IMR-90 (cell line): Measurements from ENCODE around the gene KDM4B. TPM values are rescaled to one million over a fixed set of nuclear protein-coding genes. Genes with fewer than 3 reads are reported as not detected.

Source experiments
- ATAC-seq: fragments of 200-7000 bp; cut with Tn5 transposase; 2 replicates; pipeline ENCODE4 v1.9.1; 2020; ENCODE audit warnings: low read depth, mild to moderate bottlenecking, moderate library complexity
- BruUV-seq: library from RNA; stranded (reverse); fragments of 400-500 nt; replicated peaks from 2 replicates; lab custom pipeline; 2021; lab: Mats Ljungman, UMichigan
- CTCF ChIA-PET: fragments of 300-600 bp; formaldehyde crosslinking; extraction: SDS; loops from one replicate; lab custom pipeline; 2021; ENCODE audit warnings: antibody characterized with exemption; lab: Yijun Ruan, JAX
- POLR2A ChIA-PET: fragments of 300-600 bp; sonication (Branson Sonifier 250); formaldehyde crosslinking; loops from one replicate; lab custom pipeline; 2022; ENCODE audit warnings: antibody characterized with exemption; ENCODE audit not compliant: unreplicated experiment; lab: Charles Lee
- DNase-seq: peaks from one replicate; pipeline ENCODE4 v3.0.0; 2013
- H2AFZ ChIP-seq: replicated peaks from 2 replicates; pipeline ENCODE3; 2013; ENCODE audit warnings: low read length, mild to moderate bottlenecking; ENCODE audit not compliant: poor library complexity
- H2AK5ac ChIP-seq: 2 replicates; pipeline ENCODE4 v1.6.1; 2013; ENCODE audit warnings: low read depth, low read length, inconsistent platforms
- H2AK9ac ChIP-seq: replicated peaks from 2 replicates; pipeline ENCODE3; 2013; ENCODE audit warnings: mild to moderate bottlenecking, low read depth, low read length, moderate library complexity; ENCODE audit not compliant: poor library complexity
- H2BK120ac ChIP-seq: 2 replicates; pipeline ENCODE4 v1.6.1; 2013; ENCODE audit warnings: low read depth, low read length, inconsistent platforms
- H2BK15ac ChIP-seq: 3 replicates; pipeline ENCODE4 v1.6.1; 2013; ENCODE audit warnings: low read depth, low read length, inconsistent platforms
- H2BK20ac ChIP-seq: 2 replicates; pipeline ENCODE4 v1.6.1; 2013; ENCODE audit warnings: low read depth, mild to moderate bottlenecking, inconsistent platforms, low read length, moderate library complexity
- H2BK5ac ChIP-seq: 2 replicates; pipeline ENCODE4 v1.6.1; 2013; ENCODE audit warnings: mild to moderate bottlenecking, low read depth, low read length, inconsistent platforms; ENCODE audit not compliant: poor library complexity, severe bottlenecking
- H3K14ac ChIP-seq: replicated peaks from 2 replicates; pipeline ENCODE4 v1.6.1; 2013; ENCODE audit warnings: low read depth, low read length, inconsistent platforms
- H3K18ac ChIP-seq: 2 replicates; pipeline ENCODE4 v1.6.1; 2013; ENCODE audit warnings: low read depth, low read length, control low read depth
- H3K23ac ChIP-seq: 2 replicates; pipeline ENCODE4 v1.6.1; 2013; ENCODE audit warnings: low read depth, low read length, inconsistent platforms
- H3K27ac ChIP-seq: 2 replicates; pipeline ENCODE4 v1.5.1; 2013; ENCODE audit warnings: mild to moderate bottlenecking, control low read depth, low read length; ENCODE audit not compliant: insufficient read depth
- H3K27me3 ChIP-seq: 2 replicates; pipeline ENCODE4 v1.6.1; 2013; ENCODE audit warnings: low read length; ENCODE audit not compliant: control insufficient read depth, insufficient read depth
- H3K36me3 ChIP-seq: 2 replicates; pipeline ENCODE4 v1.6.1; 2013; ENCODE audit warnings: low read length, mixed read lengths; ENCODE audit not compliant: control insufficient read depth, insufficient read depth
- H3K4ac ChIP-seq: 2 replicates; pipeline ENCODE4 v1.6.1; 2013; ENCODE audit warnings: low read depth, low read length, inconsistent platforms
- H3K4me1 ChIP-seq: 2 replicates; pipeline ENCODE4 v1.6.1; 2013; ENCODE audit warnings: low read length, mixed read lengths; ENCODE audit not compliant: control insufficient read depth, insufficient read depth
- H3K4me2 ChIP-seq: 2 replicates; pipeline ENCODE4 v1.6.1; 2013; ENCODE audit warnings: low read depth, mild to moderate bottlenecking, control low read depth, low read length, moderate library complexity
- H3K4me3 ChIP-seq: 2 replicates; pipeline ENCODE4 v1.5.1; 2013; ENCODE audit warnings: low read depth, mild to moderate bottlenecking, control low read depth, low read length, moderate library complexity; ENCODE audit not compliant: insufficient read depth
- H3K56ac ChIP-seq: 2 replicates; pipeline ENCODE4 v1.6.1; 2013; ENCODE audit warnings: low read length, inconsistent platforms; ENCODE audit not compliant: insufficient read depth; ENCODE audit errors: extremely low read depth
- H3K79me1 ChIP-seq, 2 experiments: 2 replicates each; pipeline ENCODE4 v1.6.1; 2013; ENCODE audit warnings: low read length in 2 of 2, inconsistent platforms in 1 of 2, low read depth in 1 of 2
- H3K9ac ChIP-seq: 2 replicates; pipeline ENCODE4 v1.6.1; 2013; ENCODE audit warnings: low read depth, low read length, control low read depth
- H3K9me1 ChIP-seq: 2 replicates; pipeline ENCODE4 v1.6.1; 2013; ENCODE audit warnings: low read length, inconsistent platforms; ENCODE audit not compliant: insufficient read depth
- H3K9me3 ChIP-seq: 2 replicates; pipeline ENCODE4 v1.6.1; 2013; ENCODE audit warnings: low read length; ENCODE audit not compliant: control insufficient read depth, insufficient read depth
- H4K20me1 ChIP-seq: 2 replicates; pipeline ENCODE4 v1.6.1; 2013; ENCODE audit warnings: low read length, inconsistent platforms; ENCODE audit not compliant: insufficient read depth
- H4K5ac ChIP-seq: 2 replicates; pipeline ENCODE4 v1.6.1; 2013; ENCODE audit warnings: mild to moderate bottlenecking, low read depth, low read length, control low read depth
- H4K8ac ChIP-seq, 2 experiments: 2 replicates each; pipeline ENCODE4 v1.6.1; 2013; ENCODE audit warnings: low read depth in 2 of 2, low read length in 2 of 2, control low read depth in 1 of 2, inconsistent platforms in 1 of 2
- H4K91ac ChIP-seq: 2 replicates; pipeline ENCODE4 v1.6.1; 2013; ENCODE audit warnings: low read depth, low read length, inconsistent platforms; ENCODE audit not compliant: insufficient read depth
- CEBPB ChIP-seq: IDR thresholded peaks from 2 replicates; pipeline ENCODE4 v1.6.1; 2012; ENCODE audit warnings: low read depth, low read length, improper control_type of control experiment
- FOS ChIP-seq: fragments of 150-350 bp; IDR thresholded peaks from 2 replicates; pipeline ENCODE4 v1.6.1; 2016; ENCODE audit warnings: low read depth, low read length
- SMC3 ChIP-seq: fragments of 150-350 bp; IDR thresholded peaks from 2 replicates; pipeline ENCODE4 v1.6.1; 2016; ENCODE audit warnings: low read depth, mild to moderate bottlenecking, antibody characterized with exemption, low read length, moderate library complexity
- WGBS, 2 experiments: methylation state at CpG; one replicate each; pipeline versions ENCODE4 v1.1.5 to v1.1.7; 2013; ENCODE audit warnings: missing lambda C conversion rate in 2 of 2; ENCODE audit not compliant: insufficient read length in 1 of 2; ENCODE audit errors: extremely low coverage in 2 of 2; 5-methylcytosine and 5-hydroxymethylcytosine counted together
- dilution Hi-C: fragments of 300-500 bp; cut with HindIII; formaldehyde crosslinking; loops from one replicate; pipeline ENCODE4 v1.14.3; 2018; ENCODE audit warnings: low sequenced_read_pairs; ENCODE audit not compliant: unreplicated experiment
- in situ Hi-C: fragments of 300-500 bp; cut with MboI; formaldehyde crosslinking; loops from 3 replicates; pipeline ENCODE4 v1.14.3; 2019; ENCODE audit warnings: low sequenced_read_pairs, inconsistent platforms, mixed read lengths
- intact Hi-C: fragments of 100-400 bp; cut with micrococcal nuclease; formaldehyde crosslinking; loops from 2 replicates; pipeline ENCODE4 v1.10.0; 2022
- polyA plus RNA-seq, 3 experiments: library from polyadenylated mRNA; depleted of rRNA; stranded (reverse); fragments of >200 nt; gene quantifications; 2 replicates each; pipeline ENCODE4 v1.2.3, GENCODE V29; 2012; ENCODE audit warnings: low replicate concordance in 1 of 3
- total RNA-seq: library from RNA; depleted of rRNA; stranded (reverse); fragments of >200 nt; gene quantifications from 2 replicates; pipeline ENCODE4 v1.2.3, GENCODE V29; 2012
- TF ChIP-seq, protein P1 (sequence below): fragments of 150-350 bp; IDR thresholded peaks from 2 replicates; pipeline ENCODE4 v1.6.1; 2017; ENCODE audit warnings: mild to moderate bottlenecking, antibody characterized with exemption, low read length, low read depth

Gene KDM4B
- total and polyA plus RNA-seq, 2 of the 4 experiments (the other 2 are of a cell fraction) = 5.0 to 17.9 TPM

GRCh38 chr19:4929186-4929585 is 39.7 kb upstream of the KDM4B start:
- Histone ChIP-seq H3K27me3 (no peaks in the 10 kb centered on the region), H3K9me1 (peaks cover 6% of the 10 kb centered on the region; the same call in 1 of the 2 replicates), H4K8ac (no peak overlapping the region), H2AK9ac (peak overlapping the region; percentile 65), H3K4ac (no peak overlapping the region), H3K56ac (no peak overlapping the region), H3K9me3 (no peaks in the 10 kb centered on the region), H3K4me3 (no peak overlapping the region), H3K27ac (no peak overlapping the region), H2BK15ac (no peak overlapping the region), H4K91ac (no peak overlapping the region), H3K79me1 (peaks cover 27 to 77% of the 10 kb centered on the region in 2 experiments), H3K23ac (no peak overlapping the region), H3K36me3 (peaks cover 23% of the 10 kb centered on the region), H2BK5ac (no peak overlapping the region), H4K5ac (no peak overlapping the region), H3K9ac (no peak overlapping the region), H2BK120ac (no peak overlapping the region), H3K14ac (no peak overlapping the region), H2AFZ (peak overlapping the region; percentile 39), H3K18ac (no peak overlapping the region), H4K20me1 (peaks cover 44% of the 10 kb centered on the region), H3K4me1 (peaks cover 4% of the 10 kb centered on the region; the same call in 1 of the 2 replicates), H2BK20ac (no peak overlapping the region), H2AK5ac (no peak overlapping the region), H3K4me2 (no peak overlapping the region)
- intact Hi-C loops = no loop called here
- 96% methylated on average over 8 of the region's 22 CpGs; no CpG with 5 or more reads in 1 of the 2 experiments for whole genome bisulfite sequencing, 2 experiments
- TF ChIP-seq CEBPB (no peak), SMC3 (no peak), FOS (no peak)
- TF ChIP-seq, protein P1, sequence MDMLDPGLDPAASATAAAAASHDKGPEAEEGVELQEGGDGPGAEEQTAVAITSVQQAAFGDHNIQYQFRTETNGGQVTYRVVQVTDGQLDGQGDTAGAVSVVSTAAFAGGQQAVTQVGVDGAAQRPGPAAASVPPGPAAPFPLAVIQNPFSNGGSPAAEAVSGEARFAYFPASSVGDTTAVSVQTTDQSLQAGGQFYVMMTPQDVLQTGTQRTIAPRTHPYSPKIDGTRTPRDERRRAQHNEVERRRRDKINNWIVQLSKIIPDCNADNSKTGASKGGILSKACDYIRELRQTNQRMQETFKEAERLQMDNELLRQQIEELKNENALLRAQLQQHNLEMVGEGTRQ = no peak
- no peak for DNase-seq
- in situ Hi-C loops = no loop called here
- no peak for ATAC-seq
- dilution Hi-C loops = no loop called here
- ChIA-PET POLR2A (no interaction called here), CTCF (interaction anchor here (1.1 kb wide), 1 partner anchor 9 kb away, joined by 6 read pairs; no protein-coding TSS in a partner anchor)
- no TSS peak for BruUV-seq
